IMR-90 (cell line): ENCODE results near the gene GRID2IP. TPM values are rescaled to one million over a fixed set of nuclear protein-coding genes. Genes with fewer than 3 reads are reported as not detected.
A peak's percentile ranks its signal among the peaks of the same experiment; 100 is the strongest.

Source experiments
- ATAC-seq: fragments of 200-7000 bp; cut with Tn5 transposase; 2 replicates; pipeline ENCODE4 v1.9.1; 2020; ENCODE audit warnings: low read depth, mild to moderate bottlenecking, moderate library complexity
- BruUV-seq: library from RNA; stranded (reverse); fragments of 400-500 nt; replicated peaks from 2 replicates; lab custom pipeline; 2021; lab: Mats Ljungman, UMichigan
- CTCF ChIA-PET: fragments of 300-600 bp; formaldehyde crosslinking; extraction: SDS; loops from one replicate; lab custom pipeline; 2021; ENCODE audit warnings: antibody characterized with exemption; lab: Yijun Ruan, JAX
- POLR2A ChIA-PET: fragments of 300-600 bp; sonication (Branson Sonifier 250); formaldehyde crosslinking; loops from one replicate; lab custom pipeline; 2022; ENCODE audit warnings: antibody characterized with exemption; ENCODE audit not compliant: unreplicated experiment; lab: Charles Lee
- DNase-seq: peaks from one replicate; pipeline ENCODE4 v3.0.0; 2013
- H2AFZ ChIP-seq: replicated peaks from 2 replicates; pipeline ENCODE3; 2013; ENCODE audit warnings: low read length, mild to moderate bottlenecking; ENCODE audit not compliant: poor library complexity
- H2AK5ac ChIP-seq: 2 replicates; pipeline ENCODE4 v1.6.1; 2013; ENCODE audit warnings: low read depth, low read length, inconsistent platforms
- H2AK9ac ChIP-seq: replicated peaks from 2 replicates; pipeline ENCODE3; 2013; ENCODE audit warnings: mild to moderate bottlenecking, low read depth, low read length, moderate library complexity; ENCODE audit not compliant: poor library complexity
- H2BK120ac ChIP-seq: 2 replicates; pipeline ENCODE4 v1.6.1; 2013; ENCODE audit warnings: low read depth, low read length, inconsistent platforms
- H2BK15ac ChIP-seq: 3 replicates; pipeline ENCODE4 v1.6.1; 2013; ENCODE audit warnings: low read depth, low read length, inconsistent platforms
- H2BK20ac ChIP-seq: 2 replicates; pipeline ENCODE4 v1.6.1; 2013; ENCODE audit warnings: low read depth, mild to moderate bottlenecking, inconsistent platforms, low read length, moderate library complexity
- H2BK5ac ChIP-seq: 2 replicates; pipeline ENCODE4 v1.6.1; 2013; ENCODE audit warnings: mild to moderate bottlenecking, low read depth, low read length, inconsistent platforms; ENCODE audit not compliant: poor library complexity, severe bottlenecking
- H3K14ac ChIP-seq: replicated peaks from 2 replicates; pipeline ENCODE4 v1.6.1; 2013; ENCODE audit warnings: low read depth, low read length, inconsistent platforms
- H3K18ac ChIP-seq: 2 replicates; pipeline ENCODE4 v1.6.1; 2013; ENCODE audit warnings: low read depth, low read length, control low read depth
- H3K23ac ChIP-seq: 2 replicates; pipeline ENCODE4 v1.6.1; 2013; ENCODE audit warnings: low read depth, low read length, inconsistent platforms
- H3K27ac ChIP-seq: 2 replicates; pipeline ENCODE4 v1.5.1; 2013; ENCODE audit warnings: mild to moderate bottlenecking, control low read depth, low read length; ENCODE audit not compliant: insufficient read depth
- H3K27me3 ChIP-seq: 2 replicates; pipeline ENCODE4 v1.6.1; 2013; ENCODE audit warnings: low read length; ENCODE audit not compliant: control insufficient read depth, insufficient read depth
- H3K36me3 ChIP-seq: 2 replicates; pipeline ENCODE4 v1.6.1; 2013; ENCODE audit warnings: low read length, mixed read lengths; ENCODE audit not compliant: control insufficient read depth, insufficient read depth
- H3K4ac ChIP-seq: 2 replicates; pipeline ENCODE4 v1.6.1; 2013; ENCODE audit warnings: low read depth, low read length, inconsistent platforms
- H3K4me1 ChIP-seq: 2 replicates; pipeline ENCODE4 v1.6.1; 2013; ENCODE audit warnings: low read length, mixed read lengths; ENCODE audit not compliant: control insufficient read depth, insufficient read depth
- H3K4me2 ChIP-seq: 2 replicates; pipeline ENCODE4 v1.6.1; 2013; ENCODE audit warnings: low read depth, mild to moderate bottlenecking, control low read depth, low read length, moderate library complexity
- H3K4me3 ChIP-seq: 2 replicates; pipeline ENCODE4 v1.5.1; 2013; ENCODE audit warnings: low read depth, mild to moderate bottlenecking, control low read depth, low read length, moderate library complexity; ENCODE audit not compliant: insufficient read depth
- H3K56ac ChIP-seq: 2 replicates; pipeline ENCODE4 v1.6.1; 2013; ENCODE audit warnings: low read length, inconsistent platforms; ENCODE audit not compliant: insufficient read depth; ENCODE audit errors: extremely low read depth
- H3K79me1 ChIP-seq, 2 experiments: 2 replicates each; pipeline ENCODE4 v1.6.1; 2013; ENCODE audit warnings: low read length in 2 of 2, inconsistent platforms in 1 of 2, low read depth in 1 of 2
- H3K9ac ChIP-seq: 2 replicates; pipeline ENCODE4 v1.6.1; 2013; ENCODE audit warnings: low read depth, low read length, control low read depth
- H3K9me1 ChIP-seq: 2 replicates; pipeline ENCODE4 v1.6.1; 2013; ENCODE audit warnings: low read length, inconsistent platforms; ENCODE audit not compliant: insufficient read depth
- H3K9me3 ChIP-seq: 2 replicates; pipeline ENCODE4 v1.6.1; 2013; ENCODE audit warnings: low read length; ENCODE audit not compliant: control insufficient read depth, insufficient read depth
- H4K20me1 ChIP-seq: 2 replicates; pipeline ENCODE4 v1.6.1; 2013; ENCODE audit warnings: low read length, inconsistent platforms; ENCODE audit not compliant: insufficient read depth
- H4K5ac ChIP-seq: 2 replicates; pipeline ENCODE4 v1.6.1; 2013; ENCODE audit warnings: mild to moderate bottlenecking, low read depth, low read length, control low read depth
- H4K8ac ChIP-seq, 2 experiments: 2 replicates each; pipeline ENCODE4 v1.6.1; 2013; ENCODE audit warnings: low read depth in 2 of 2, low read length in 2 of 2, control low read depth in 1 of 2, inconsistent platforms in 1 of 2
- H4K91ac ChIP-seq: 2 replicates; pipeline ENCODE4 v1.6.1; 2013; ENCODE audit warnings: low read depth, low read length, inconsistent platforms; ENCODE audit not compliant: insufficient read depth
- BHLHE40 ChIP-seq: fragments of 150-350 bp; IDR thresholded peaks from 2 replicates; pipeline ENCODE4 v1.6.1; 2016; ENCODE audit warnings: mild to moderate bottlenecking, low read depth, low read length
- CHD1 ChIP-seq: IDR thresholded peaks from 2 replicates; pipeline ENCODE4 v1.6.1; 2012; ENCODE audit warnings: low read depth, low read length, improper control_type of control experiment
- MAFK ChIP-seq: IDR thresholded peaks from 2 replicates; pipeline ENCODE4 v1.6.1; 2012; ENCODE audit warnings: low read depth, low read length, improper control_type of control experiment
- NFE2L2 ChIP-seq: fragments of 150-350 bp; IDR thresholded peaks from 2 replicates; pipeline ENCODE4 v1.6.1; 2016; ENCODE audit warnings: low read depth, mild to moderate bottlenecking, low read length
- POLR2A ChIP-seq: IDR thresholded peaks from 2 replicates; pipeline ENCODE4 v1.6.1; 2012; ENCODE audit warnings: mild to moderate bottlenecking, low read depth, low read length
- RAD21 ChIP-seq: IDR thresholded peaks from 2 replicates; pipeline ENCODE4 v1.6.1; 2012; ENCODE audit warnings: low read length, improper control_type of control experiment
- RCOR1 ChIP-seq: IDR thresholded peaks from 2 replicates; pipeline ENCODE4 v1.6.1; 2012; ENCODE audit warnings: mild to moderate bottlenecking, low read length, improper control_type of control experiment; ENCODE audit not compliant: insufficient replicate concordance
- RFX5 ChIP-seq: IDR thresholded peaks from 2 replicates; pipeline ENCODE4 v1.8.0; 2012; ENCODE audit warnings: low read depth, mild to moderate bottlenecking, low read length, moderate library complexity
- SMC3 ChIP-seq: fragments of 150-350 bp; IDR thresholded peaks from 2 replicates; pipeline ENCODE4 v1.6.1; 2016; ENCODE audit warnings: low read depth, mild to moderate bottlenecking, antibody characterized with exemption, low read length, moderate library complexity
- USF2 ChIP-seq: fragments of 150-350 bp; IDR thresholded peaks from 2 replicates; pipeline ENCODE4 v1.6.1; 2017; ENCODE audit warnings: mild to moderate bottlenecking, antibody characterized with exemption, low read length, low read depth
- WGBS, 2 experiments: methylation state at CpG; one replicate each; pipeline versions ENCODE4 v1.1.5 to v1.1.7; 2013; ENCODE audit warnings: missing lambda C conversion rate in 2 of 2; ENCODE audit not compliant: insufficient read length in 1 of 2; ENCODE audit errors: extremely low coverage in 2 of 2; 5-methylcytosine and 5-hydroxymethylcytosine counted together
- dilution Hi-C: fragments of 300-500 bp; cut with HindIII; formaldehyde crosslinking; loops from one replicate; pipeline ENCODE4 v1.14.3; 2018; ENCODE audit warnings: low sequenced_read_pairs; ENCODE audit not compliant: unreplicated experiment
- in situ Hi-C: fragments of 300-500 bp; cut with MboI; formaldehyde crosslinking; loops from 3 replicates; pipeline ENCODE4 v1.14.3; 2019; ENCODE audit warnings: low sequenced_read_pairs, inconsistent platforms, mixed read lengths
- intact Hi-C: fragments of 100-400 bp; cut with micrococcal nuclease; formaldehyde crosslinking; loops from 2 replicates; pipeline ENCODE4 v1.10.0; 2022
- polyA plus RNA-seq, 3 experiments: library from polyadenylated mRNA; depleted of rRNA; stranded (reverse); fragments of >200 nt; gene quantifications; 2 replicates each; pipeline ENCODE4 v1.2.3, GENCODE V29; 2012; ENCODE audit warnings: low replicate concordance in 1 of 3
- total RNA-seq: library from RNA; depleted of rRNA; stranded (reverse); fragments of >200 nt; gene quantifications from 2 replicates; pipeline ENCODE4 v1.2.3, GENCODE V29; 2012
- TF ChIP-seq, protein P1 (sequence below): fragments of 150-350 bp; IDR thresholded peaks from 2 replicates; pipeline ENCODE4 v1.6.1; 2016; ENCODE audit warnings: low read depth, mild to moderate bottlenecking, low read length, moderate library complexity, borderline replicate concordance
- TF ChIP-seq, protein P2 (sequence below): conservative IDR thresholded peaks from 2 replicates; pipeline ENCODE4 v1.5.1; 2012; ENCODE audit warnings: mild to moderate bottlenecking, low read depth, low read length, improper control_type of control experiment

GRID2IP gene
- total and polyA plus RNA-seq, 2 of the 4 experiments (the other 2 are of a cell fraction): not detected

DNA sequence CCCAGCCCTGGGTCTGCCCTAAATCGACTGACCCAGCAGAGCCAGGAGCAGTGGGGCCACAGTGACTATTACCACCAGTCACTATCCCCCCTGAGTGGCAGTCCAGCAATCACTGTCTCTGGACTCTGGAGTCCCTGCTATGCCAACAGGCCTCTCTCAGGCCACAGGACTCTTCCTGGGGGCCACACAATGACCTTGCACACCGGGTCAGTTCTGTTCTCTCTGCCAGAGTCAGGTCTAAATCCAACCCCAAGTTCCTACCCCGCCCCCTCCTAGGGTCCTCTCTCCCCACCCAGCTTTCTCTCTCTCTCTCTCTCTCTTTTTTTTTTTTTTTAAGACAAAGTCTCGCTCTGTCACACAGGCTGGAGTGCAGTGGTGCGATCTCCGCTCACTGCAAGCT lies 21.6 kb downstream of the GRID2IP start:
- Histone ChIP-seq H3K9ac (no peak overlapping the region), H4K20me1 (no peaks in the 10 kb centered on the region), H2BK15ac (no peak overlapping the region), H3K18ac (no peak overlapping the region), H3K36me3 (no peaks in the 10 kb centered on the region), H3K14ac (no peak overlapping the region), H4K91ac (no peak overlapping the region), H2AFZ (peak overlapping the region; percentile 33), H3K9me1 (no peaks in the 10 kb centered on the region), H4K8ac (no peak overlapping the region), H4K5ac (no peak overlapping the region), H3K27me3 (peaks cover 67% of the 10 kb centered on the region), H2BK5ac (no peak overlapping the region), H3K27ac (no peak overlapping the region), H3K4me3 (no peak overlapping the region), H2AK9ac (no peak overlapping the region), H3K56ac (no peak overlapping the region), H3K4me1 (no peaks in the 10 kb centered on the region), H3K4me2 (no peak overlapping the region), H2BK120ac (no peak overlapping the region), H3K23ac (no peak overlapping the region), H3K4ac (no peak overlapping the region), H3K9me3 (no peaks in the 10 kb centered on the region), H3K79me1 (no peaks in the 10 kb centered on the region), H2BK20ac (no peak overlapping the region), H2AK5ac (no peak overlapping the region)
- ChIA-PET POLR2A (no interaction called here), CTCF (no interaction called here)
- dilution Hi-C loops (no loop called here), intact Hi-C loops (no loop called here), in situ Hi-C loops (no loop called here)
- TF ChIP-seq, protein P1, sequence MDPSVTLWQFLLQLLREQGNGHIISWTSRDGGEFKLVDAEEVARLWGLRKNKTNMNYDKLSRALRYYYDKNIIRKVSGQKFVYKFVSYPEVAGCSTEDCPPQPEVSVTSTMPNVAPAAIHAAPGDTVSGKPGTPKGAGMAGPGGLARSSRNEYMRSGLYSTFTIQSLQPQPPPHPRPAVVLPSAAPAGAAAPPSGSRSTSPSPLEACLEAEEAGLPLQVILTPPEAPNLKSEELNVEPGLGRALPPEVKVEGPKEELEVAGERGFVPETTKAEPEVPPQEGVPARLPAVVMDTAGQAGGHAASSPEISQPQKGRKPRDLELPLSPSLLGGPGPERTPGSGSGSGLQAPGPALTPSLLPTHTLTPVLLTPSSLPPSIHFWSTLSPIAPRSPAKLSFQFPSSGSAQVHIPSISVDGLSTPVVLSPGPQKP: no peak
- TF ChIP-seq NFE2L2: no peak
- TF ChIP-seq, protein P2, sequence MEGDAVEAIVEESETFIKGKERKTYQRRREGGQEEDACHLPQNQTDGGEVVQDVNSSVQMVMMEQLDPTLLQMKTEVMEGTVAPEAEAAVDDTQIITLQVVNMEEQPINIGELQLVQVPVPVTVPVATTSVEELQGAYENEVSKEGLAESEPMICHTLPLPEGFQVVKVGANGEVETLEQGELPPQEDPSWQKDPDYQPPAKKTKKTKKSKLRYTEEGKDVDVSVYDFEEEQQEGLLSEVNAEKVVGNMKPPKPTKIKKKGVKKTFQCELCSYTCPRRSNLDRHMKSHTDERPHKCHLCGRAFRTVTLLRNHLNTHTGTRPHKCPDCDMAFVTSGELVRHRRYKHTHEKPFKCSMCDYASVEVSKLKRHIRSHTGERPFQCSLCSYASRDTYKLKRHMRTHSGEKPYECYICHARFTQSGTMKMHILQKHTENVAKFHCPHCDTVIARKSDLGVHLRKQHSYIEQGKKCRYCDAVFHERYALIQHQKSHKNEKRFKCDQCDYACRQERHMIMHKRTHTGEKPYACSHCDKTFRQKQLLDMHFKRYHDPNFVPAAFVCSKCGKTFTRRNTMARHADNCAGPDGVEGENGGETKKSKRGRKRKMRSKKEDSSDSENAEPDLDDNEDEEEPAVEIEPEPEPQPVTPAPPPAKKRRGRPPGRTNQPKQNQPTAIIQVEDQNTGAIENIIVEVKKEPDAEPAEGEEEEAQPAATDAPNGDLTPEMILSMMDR: no peak
- TF ChIP-seq POLR2A: no peak
- no peak for TF ChIP-seq RCOR1
- TF ChIP-seq RFX5: no peak
- TF ChIP-seq CHD1: no peak
- no peak for TF ChIP-seq BHLHE40
- TF ChIP-seq RAD21: no peak
- no peak for TF ChIP-seq SMC3
- TF ChIP-seq USF2: no peak
- no peak for TF ChIP-seq MAFK
- no TSS peak for BruUV-seq
- ATAC-seq (no peak), DNase-seq (no peak)
- 49% methylated on average over 2 of the region's 6 CpGs; no CpG with 5 or more reads in 1 of the 2 experiments for WGBS, 2 experiments
